Measurements from ENCODE around the gene CILP2. TPM values are rescaled to one million over a fixed set of nuclear protein-coding genes. Genes with fewer than 3 reads are reported as not detected.

Gene CILP2
- total RNA-seq, 1 experiment from 2014 or later = not detected

- in situ Hi-C loops (cut with HindIII; ENCODE audit: low pct_unique_long_range_greater_than_20kb, low sequenced_read_pairs) = no loop called here
- no peak for DNase-seq (ENCODE audit: low read depth, low spot score)
Observed at GRCh38 chr19:19570571-19570970, 32.5 kb downstream of the CILP2 start.

DNA sequence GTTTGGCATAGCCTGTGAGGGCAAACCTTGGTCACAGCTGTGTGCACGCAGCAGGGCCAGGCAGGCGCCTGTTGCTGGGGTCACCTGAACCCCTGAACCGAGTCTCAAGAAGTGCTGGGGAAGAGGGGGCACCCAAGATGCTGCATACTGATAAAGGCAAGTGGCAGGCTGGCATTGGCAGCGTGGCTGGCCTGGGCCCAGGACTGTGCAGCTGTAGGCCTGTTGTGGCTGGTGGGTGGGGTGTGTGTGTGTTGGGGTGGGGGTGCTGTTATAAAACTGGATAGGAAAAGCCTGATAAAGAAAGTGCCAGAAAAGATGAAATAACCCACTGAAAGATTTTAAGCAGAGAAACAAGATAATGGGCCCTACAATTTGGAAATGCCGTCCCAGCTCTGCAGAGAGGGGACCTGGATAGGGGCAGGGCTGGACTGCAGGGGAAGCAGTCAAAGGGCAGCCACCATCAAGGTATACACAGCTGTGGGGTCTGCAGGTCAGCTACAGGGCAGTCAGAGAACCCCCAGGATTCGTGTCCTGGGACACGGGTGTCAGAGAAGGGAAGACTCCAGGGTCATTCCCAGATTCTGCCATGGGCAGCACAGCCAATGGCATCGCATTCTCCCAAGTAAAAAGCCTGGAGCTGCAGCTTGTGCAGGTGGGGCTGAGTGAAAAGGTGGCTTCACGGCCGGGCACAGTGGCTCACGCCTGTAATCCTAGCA is 33.2 kb downstream of the CILP2 start:
- in situ Hi-C loops (cut with HindIII; ENCODE audit: low pct_unique_long_range_greater_than_20kb, low sequenced_read_pairs) = no loop called here
- DNase-seq (ENCODE audit: low read depth, low spot score) = no peak

- in situ Hi-C loops (cut with HindIII; ENCODE audit: low pct_unique_long_range_greater_than_20kb, low sequenced_read_pairs) = no loop called here
Observed at GRCh38 chr19:19575411-19575810, 37.3 kb downstream of the CILP2 start.

GRCh38 chr19:19578252-19578651 is 40.2 kb downstream of the CILP2 start:
- in situ Hi-C loops (cut with HindIII; ENCODE audit: low pct_unique_long_range_greater_than_20kb, low sequenced_read_pairs) = no loop called here
- DNase-seq (ENCODE audit: low read depth, low spot score) = no peak

More at GRCh38 chr19:19575411-19575810, 37.3 kb downstream of the CILP2 start:
- no peak for DNase-seq (ENCODE audit: low read depth, low spot score)

DNA sequence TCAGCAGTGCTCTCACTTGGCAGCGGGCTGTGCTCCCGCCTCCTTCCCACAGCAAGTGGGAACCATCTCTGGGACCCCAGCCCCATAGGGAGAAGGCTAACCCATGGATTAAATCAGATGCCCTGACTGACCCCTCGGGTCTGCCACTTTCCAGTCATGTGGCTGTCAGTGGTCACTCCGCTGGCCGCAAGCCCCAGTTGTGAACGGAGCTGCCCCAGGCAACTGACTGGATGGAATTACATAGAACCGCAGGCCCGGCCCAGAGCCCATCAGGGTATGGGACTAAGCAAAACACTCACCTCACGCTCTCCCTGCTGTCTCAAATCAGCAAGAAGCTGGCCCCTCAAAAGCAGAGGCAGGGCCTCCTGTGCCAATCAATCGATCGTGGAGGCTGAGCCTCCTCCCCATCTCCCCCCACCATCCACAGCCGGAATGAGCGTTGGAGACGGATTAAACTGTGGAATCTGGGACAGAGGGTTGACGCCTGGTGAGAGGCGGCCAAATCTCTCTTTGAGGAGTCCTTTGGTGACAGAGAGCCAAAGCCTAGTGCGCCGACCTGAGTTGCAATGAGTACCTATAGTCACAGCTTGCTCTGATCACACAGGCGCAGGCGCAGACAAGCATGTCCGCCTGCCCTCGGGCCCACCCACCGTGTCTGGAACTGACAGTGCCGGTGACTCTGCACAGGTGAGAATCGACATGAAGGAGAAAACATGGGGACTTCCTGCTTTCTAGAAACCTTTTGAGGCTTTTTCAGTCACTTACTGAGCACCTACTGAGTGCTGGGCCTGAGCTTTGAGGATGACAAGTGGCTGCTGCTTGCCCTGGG is 41.7 kb downstream of the CILP2 start:
- DNase-seq (ENCODE audit: low read depth, low spot score) = no peak
- in situ Hi-C loops (cut with HindIII; ENCODE audit: low pct_unique_long_range_greater_than_20kb, low sequenced_read_pairs) = no loop called here

DNA sequence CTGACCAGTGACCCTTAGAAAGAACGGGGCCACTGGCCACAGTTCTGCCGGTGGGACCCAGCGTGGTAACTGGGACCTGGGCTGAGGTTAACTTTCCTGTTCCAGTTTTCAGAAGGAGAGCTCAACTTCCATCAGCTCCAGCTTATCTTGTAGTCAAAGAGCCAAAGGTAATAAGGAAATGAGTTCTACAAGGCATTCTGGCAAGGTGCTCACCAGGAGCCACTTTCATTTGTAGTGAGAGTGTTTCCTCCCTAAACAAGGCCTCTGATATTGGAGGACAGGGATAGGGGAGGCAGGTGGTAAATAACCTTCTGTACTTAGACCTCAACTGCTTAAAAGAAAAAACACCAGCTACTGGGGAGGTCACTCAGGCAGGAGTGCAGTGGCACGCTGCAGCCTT is 42.4 kb downstream of the CILP2 start:
- in situ Hi-C loops (cut with HindIII; ENCODE audit: low pct_unique_long_range_greater_than_20kb, low sequenced_read_pairs) = no loop called here
- no peak for DNase-seq (ENCODE audit: low read depth, low spot score)

DNA sequence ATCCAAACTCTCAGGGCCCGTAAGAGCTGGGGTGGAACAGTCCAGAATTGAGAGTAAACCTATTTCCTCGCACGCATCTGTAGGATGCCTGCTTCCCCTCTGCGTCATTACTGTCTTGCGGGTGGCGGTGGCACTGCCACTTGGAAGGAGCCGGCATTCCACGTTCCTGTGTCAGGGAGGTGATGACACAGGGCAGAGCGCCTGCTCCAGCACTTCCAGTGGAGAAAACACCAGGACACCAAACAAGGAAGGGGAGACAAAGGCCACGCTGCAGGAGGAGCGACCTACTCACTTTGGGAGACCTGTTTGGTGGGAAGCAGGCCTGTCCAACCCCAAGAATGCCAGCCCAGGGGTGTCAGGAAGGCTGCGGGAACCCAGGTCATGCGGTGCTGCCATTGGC is 43.3 kb downstream of the CILP2 start:
- no peak for DNase-seq (ENCODE audit: low read depth, low spot score)
- in situ Hi-C loops (cut with HindIII; ENCODE audit: low pct_unique_long_range_greater_than_20kb, low sequenced_read_pairs) = no loop called here

DNA sequence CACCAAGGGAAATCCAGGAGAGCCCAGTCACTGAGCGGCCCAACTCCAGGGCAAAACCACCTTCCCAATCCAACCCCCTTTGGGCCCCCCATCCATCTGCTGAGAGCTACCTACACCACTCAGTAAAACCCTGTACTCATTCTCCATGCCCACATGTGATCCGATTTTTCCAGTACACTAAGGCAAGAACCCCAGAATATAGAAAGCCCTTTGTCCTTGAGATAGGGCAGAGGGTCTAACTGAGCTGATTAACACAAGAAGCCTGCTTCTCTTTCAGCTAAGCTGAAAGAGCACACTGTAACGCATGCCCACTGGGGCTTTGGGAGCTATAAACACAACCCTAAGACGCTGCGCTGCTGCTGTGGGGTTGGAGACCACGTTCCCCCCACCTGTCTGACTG is 44.4 kb downstream of the CILP2 start:
- in situ Hi-C loops (cut with HindIII; ENCODE audit: low pct_unique_long_range_greater_than_20kb, low sequenced_read_pairs) = no loop called here
- peak; percentile 51 for DNase-seq (ENCODE audit: low read depth, low spot score)

GRCh38 chr19:19584356-19584755 is 46.3 kb downstream of the CILP2 start:
- no peak for DNase-seq (ENCODE audit: low read depth, low spot score)
- in situ Hi-C loops (cut with HindIII; ENCODE audit: low pct_unique_long_range_greater_than_20kb, low sequenced_read_pairs) = no loop called here

GRCh38 chr19:19587771-19588170 is 49.7 kb downstream of the CILP2 start:
- no peak for DNase-seq (ENCODE audit: low read depth, low spot score)
- in situ Hi-C loops (cut with HindIII; ENCODE audit: low pct_unique_long_range_greater_than_20kb, low sequenced_read_pairs) = no loop called here

DNA sequence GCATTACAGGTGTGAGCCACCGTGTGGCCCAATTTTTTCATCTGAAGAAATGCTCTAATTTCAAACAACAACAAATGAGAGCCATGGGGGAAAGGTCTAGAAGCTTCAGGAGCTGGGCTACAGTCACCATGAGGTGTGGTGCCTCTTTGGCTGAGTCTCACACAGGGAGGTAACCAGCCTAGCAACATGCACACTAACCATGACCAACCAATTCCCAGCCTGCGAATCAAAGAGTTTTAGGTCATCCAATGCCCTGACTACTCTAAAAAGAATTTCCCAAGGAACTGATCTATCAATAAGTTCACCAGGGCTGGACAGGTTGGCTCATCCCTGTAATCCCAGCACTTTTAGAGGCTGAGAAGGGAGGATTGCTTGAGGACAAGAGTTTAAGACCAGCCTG is 50.5 kb downstream of the CILP2 start:
- in situ Hi-C loops (cut with HindIII; ENCODE audit: low pct_unique_long_range_greater_than_20kb, low sequenced_read_pairs) = no loop called here
- no peak for DNase-seq (ENCODE audit: low read depth, low spot score)

- DNase-seq (ENCODE audit: low read depth, low spot score) = peak; percentile 88
- in situ Hi-C loops (cut with HindIII; ENCODE audit: low pct_unique_long_range_greater_than_20kb, low sequenced_read_pairs) = no loop called here
Observed at GRCh38 chr19:19591133-19591825, 53.2 kb downstream of the CILP2 start.

DNA sequence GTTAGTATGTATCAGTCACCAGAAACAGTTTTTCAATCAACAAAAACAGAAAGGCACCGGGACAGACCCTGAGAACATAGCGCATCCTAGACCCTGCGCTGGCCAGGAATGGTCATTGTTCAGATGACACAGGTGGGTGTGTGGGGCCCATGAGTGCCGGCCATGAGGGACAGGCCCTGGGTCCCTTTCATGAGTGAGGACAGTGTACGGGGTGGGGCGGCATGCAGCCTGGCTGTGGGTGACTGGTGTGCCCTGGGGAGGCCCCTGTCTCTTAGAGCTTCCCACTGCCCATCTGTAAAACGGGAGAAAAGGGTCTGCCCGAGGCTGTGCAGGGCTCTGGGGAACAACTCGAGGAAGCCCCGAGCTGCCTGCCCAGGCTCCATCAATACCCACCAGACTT is 54.6 kb downstream of the CILP2 start:
- DNase-seq (ENCODE audit: low read depth, low spot score) = no peak
- in situ Hi-C loops (cut with HindIII; ENCODE audit: low pct_unique_long_range_greater_than_20kb, low sequenced_read_pairs) = no loop called here

- DNase-seq (ENCODE audit: low read depth, low spot score) = no peak
- in situ Hi-C loops (cut with HindIII; ENCODE audit: low pct_unique_long_range_greater_than_20kb, low sequenced_read_pairs) = no loop called here
Observed at GRCh38 chr19:19594381-19594780, 56.3 kb downstream of the CILP2 start.

GRCh38 chr19:19595171-19595701 is 57.2 kb downstream of the CILP2 start:
- peak; percentile 3 for DNase-seq (ENCODE audit: low read depth, low spot score)
- in situ Hi-C loops (cut with HindIII; ENCODE audit: low pct_unique_long_range_greater_than_20kb, low sequenced_read_pairs) = no loop called here
